ENCODE measurements around the gene NOCT.

DNA sequence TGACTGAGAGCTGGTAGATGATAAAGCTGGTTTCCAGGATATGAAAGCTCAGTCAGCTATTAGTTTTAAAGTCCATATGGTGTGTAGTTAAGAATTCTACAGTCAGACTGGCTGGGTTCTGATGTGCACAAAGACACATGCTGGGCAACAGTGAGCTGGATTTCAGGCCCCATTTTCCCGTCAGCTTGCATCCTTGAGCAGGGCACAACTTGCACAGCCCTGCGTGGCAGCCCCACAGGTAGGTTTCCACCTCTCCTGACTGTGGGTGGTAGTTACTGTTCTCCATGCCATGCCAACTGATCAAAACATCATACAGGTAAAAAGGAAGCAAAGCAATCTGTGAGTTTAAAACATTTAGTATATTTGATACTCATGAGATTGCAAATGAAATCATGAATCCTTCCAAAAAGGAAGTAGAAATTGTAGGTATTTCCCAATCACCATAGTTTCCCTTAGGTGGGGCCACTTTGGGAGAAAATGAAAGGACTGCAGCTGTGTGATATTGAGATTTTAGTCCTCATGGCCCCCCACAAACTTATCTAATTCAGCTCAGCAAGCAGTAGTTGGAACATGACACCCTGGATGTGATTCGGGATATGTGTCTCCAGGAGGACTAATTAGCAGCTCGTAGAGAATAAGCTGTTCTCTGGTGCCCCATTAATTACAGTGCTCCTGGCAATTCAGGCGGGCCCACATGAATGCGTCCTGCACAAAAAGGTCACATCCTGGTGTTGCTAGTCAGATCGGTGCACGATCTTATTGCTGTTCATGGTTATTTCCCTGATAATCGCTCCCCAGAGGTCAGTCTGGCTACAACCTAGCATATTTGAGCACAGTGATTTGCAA, 42.4 kb upstream of the NOCT start:
- no peak for TF ChIP-seq POLR2AphosphoS5 (IDR thresholded peaks at IDR 0.05)
- no peak for TF ChIP-seq POLR2A (IDR thresholded peaks at IDR 0.05)

All from spleen (tissue), 3 donors.